ENCODE data around the gene ADAM19.

DNA sequence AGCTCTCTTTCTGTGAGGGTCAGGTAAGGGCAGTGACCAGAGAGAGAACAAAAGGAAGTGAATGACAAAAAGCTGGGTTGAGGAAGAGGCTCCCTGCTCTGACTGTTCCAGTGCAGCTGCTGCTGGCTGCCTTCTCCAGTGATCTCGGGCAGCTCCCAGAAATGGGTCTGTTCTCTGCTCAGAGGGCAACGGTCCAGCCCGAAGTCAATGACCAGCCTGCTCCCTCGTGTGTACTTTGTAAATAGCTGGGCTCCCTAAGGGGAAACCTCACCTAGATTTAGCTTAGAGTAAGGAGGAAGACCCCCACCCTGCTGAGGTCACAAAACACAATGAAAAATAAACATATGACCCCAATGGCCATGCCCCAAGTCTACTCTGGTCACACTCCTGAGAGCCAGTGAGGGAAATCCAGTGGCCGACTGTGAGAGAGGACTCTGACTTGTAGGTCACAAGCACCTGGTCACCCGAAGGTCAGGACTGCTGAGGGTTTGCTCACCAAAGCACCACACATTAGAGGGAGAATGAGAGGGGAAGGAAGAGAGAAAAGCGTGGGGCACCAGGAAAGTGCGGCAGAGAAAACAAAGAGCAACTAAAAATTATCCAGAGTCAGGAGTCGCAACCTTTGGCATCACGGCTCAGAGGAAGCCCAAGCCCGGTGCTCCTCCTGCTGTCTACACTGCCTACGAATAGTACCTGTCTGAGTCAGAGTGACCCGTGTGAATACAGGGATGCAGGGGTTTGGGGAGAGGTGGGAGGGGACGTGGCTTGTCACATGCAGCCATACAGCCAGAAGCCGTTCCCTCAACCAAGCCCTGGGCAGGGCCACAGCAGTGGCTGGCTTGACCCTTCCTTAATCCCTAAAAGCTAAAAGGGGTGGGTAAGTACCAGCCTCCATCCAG, 95.7 kb downstream of the ADAM19 start:
- TF ChIP-seq, protein P1, sequence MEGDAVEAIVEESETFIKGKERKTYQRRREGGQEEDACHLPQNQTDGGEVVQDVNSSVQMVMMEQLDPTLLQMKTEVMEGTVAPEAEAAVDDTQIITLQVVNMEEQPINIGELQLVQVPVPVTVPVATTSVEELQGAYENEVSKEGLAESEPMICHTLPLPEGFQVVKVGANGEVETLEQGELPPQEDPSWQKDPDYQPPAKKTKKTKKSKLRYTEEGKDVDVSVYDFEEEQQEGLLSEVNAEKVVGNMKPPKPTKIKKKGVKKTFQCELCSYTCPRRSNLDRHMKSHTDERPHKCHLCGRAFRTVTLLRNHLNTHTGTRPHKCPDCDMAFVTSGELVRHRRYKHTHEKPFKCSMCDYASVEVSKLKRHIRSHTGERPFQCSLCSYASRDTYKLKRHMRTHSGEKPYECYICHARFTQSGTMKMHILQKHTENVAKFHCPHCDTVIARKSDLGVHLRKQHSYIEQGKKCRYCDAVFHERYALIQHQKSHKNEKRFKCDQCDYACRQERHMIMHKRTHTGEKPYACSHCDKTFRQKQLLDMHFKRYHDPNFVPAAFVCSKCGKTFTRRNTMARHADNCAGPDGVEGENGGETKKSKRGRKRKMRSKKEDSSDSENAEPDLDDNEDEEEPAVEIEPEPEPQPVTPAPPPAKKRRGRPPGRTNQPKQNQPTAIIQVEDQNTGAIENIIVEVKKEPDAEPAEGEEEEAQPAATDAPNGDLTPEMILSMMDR (IDR thresholded peaks at IDR 0.05; ENCODE audit: borderline replicate concordance, extremely low read depth, low read length, poor library complexity, severe bottlenecking), result no peak
- no peak for TF ChIP-seq EZH2 (IDR thresholded peaks at IDR 0.05; ENCODE audit: borderline replicate concordance, low read depth, low read length, severe bottlenecking)

Data from DND-41 (cell line).